ENCODE data around the gene TERB1.

The TERB1 gene, protein sequence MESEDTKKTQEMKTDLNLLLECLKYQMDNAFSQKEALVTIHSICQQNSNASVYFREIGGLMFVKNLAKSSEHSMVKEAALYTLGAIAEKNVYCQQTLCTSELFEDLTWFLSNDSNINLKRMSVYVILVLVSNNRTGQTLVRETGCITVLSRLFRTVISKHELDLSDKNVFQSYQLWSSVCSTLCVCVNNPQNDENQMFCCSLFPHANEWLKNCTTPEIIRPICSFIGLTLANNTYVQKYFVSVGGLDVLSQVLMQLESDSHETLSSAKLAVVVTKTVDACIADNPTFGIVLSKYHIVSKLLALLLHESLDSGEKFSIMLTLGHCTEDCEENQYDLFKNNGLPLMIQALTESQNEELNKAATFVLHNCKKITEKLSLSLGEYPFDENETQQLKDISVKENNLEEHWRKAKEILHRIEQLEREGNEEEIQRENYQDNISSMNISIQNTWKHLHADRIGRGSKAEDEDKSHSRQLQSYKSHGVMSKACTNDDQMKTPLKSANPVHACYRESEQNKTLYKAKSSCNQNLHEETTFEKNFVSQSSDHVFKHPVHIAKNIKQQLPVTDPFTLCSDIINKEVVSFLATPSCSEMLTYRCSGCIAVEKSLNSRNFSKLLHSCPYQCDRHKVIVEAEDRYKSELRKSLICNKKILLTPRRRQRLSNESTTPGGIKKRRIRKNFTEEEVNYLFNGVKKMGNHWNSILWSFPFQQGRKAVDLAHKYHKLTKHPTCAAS

DNA sequence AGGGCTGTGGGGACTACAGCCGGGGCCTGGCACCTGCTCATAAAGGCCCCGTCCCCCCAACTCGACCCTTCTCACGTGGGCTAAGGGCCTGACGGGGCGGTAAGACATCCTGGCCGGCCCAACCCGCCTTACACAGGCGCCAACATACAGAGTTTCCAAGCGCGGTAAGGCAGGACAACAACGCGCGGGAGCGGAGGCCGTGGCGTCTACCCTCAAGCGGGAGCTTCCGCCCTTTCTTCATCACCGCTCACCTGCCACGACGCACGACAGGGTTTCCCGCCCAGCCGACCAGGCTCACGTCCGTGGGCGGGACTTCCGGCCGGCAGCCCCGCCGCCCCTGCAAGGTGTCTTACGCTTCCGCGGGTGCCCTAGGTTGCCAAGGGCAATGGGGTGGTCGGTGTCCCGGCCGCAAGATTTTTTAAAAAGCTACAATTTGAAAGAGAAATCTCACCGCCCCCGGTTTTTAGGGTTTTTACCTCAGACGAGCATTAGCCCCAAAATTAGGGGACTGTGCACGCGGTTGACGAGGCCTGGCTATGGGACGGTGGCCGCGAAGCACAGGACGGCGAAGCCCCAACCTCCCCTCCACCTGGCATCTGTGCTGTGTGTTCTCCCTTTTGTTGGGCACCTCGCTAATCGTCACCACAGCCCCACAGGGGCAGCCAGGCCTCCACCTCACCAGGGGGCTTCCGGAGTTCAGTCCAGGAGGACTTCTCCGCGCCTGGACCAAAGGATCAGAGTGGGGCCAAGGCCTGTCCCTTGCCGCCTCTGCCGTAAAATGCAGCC, at the start of gene TERB1:
TERB1 (minus strand) TSS at position 265 of the 786 bp plus-strand sequence. CDS start 4,786 bp downstream, outside the sequence.
- DNase-seq: no peak

DNA sequence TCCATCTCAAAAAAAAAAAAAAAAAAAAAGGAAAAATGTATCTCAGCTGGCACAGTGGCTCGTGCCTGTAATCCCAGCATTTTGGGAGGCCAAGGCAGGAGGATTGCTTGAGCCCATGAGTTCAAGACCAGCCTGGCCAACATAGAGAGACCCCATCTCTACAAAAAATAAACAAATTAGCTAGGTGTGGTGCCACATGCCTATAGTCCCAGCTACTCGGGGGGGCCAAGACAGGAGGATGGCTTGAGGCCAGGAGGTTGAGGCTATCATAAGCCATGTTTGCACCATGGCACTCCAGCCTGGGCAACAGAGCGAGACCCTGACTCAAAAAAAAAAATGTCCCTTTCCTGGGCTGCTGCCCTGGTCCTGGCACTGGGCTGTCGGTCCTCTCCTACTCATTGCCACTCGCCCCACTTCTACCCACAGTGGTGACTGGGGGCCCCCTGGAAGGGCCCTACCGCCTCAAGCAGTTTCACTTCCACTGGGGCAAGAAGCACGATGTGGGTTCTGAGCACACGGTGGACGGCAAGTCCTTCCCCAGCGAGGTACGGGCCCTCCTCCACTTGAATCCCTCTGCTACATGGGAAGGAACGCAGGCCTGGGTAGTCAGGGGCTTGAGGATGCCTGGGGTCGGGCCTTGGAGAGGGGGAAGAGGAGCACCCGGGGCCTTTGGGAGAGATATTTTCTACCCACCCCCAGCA, 48.9 kb upstream of the TERB1 start:
- no peak for DNase-seq

DNA sequence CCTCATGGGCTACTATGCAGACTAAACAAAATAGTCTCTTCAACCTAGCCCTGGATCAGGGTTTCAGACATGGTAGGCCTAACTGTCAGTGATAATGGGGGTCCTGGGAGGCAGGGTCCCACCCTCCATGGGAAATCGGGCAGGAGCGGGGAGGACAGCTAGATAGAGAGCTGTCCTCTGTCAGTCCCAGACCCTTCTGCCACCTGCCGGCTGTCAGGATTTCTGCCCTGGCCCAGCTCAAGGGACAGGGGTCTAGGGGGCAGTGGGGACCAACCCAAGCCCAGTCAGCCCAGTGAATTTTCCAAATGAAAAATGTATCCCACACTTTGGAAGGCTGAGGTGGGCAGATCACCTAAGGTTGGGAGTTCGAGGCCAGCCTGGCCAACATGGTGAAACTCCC, 48.2 kb upstream of the TERB1 start:
- no peak for DNase-seq

DNA sequence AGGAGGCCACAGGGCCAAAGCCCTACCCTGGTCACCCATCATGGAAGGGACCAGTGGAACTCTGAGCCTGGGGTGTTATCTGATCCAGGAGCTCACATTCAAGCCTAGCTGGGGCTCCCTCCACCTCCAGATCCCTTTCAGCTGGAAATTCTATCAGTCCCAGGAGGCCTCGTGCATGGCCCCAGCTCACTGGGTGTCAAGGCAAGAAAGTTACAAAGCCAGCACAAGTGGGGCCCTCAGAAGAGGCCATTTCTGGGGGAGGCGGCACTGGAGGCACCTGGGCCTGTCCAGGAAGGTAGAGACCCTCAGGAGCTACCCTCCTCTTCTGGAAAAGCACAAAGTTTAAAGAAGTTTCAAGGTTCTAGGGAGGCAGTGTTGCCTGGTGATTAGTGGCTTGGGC, 47.6 kb upstream of the TERB1 start:
- no peak for DNase-seq

DNA sequence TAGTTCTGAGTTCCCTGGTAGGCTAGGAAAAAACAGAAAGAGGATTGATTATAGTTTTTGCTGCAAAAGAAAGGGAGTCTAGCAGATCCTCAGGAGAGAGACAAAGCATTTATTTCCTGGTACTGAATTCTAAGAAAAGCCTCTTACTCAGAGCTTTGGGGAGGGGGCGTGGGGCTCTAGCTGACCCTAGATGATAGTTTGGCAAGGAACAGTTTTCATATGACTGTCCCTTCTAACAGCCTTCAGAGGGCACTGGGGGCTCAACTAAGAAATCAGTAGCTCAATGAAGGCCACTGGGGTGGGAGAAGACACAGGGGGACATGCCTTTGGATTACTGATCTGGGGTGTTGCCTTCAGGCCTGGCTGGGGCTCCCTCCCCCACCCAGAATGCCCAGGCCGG, 46.8 kb upstream of the TERB1 start:
- no peak for DNase-seq

DNA sequence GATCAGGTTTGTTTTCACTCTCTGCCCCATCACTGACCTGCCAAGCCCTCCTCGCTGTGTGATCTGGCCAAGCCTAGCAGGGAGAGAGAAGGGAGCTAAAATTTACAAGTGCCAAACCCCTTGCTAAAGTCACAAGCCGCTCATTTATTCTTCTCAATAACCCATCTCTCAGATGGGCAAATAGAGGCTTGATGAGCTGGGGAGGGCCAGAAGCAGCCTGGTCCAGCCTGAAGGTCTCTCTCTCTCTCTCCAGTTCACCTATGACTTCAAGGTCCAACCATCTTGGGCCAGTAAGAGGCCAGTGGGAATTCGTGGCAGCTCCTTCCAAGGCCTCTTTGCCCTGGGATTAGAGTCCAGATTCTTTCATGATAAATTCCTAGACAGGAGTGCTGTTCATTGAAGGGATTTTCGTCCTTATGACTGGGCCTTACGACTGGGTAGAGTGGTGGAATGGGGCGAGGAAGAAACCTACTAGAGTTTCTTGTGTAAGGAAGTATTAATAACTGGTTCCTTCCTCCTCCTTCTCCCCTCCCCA, 46.2 kb upstream of the TERB1 start:
- DNase-seq: no peak

DNA sequence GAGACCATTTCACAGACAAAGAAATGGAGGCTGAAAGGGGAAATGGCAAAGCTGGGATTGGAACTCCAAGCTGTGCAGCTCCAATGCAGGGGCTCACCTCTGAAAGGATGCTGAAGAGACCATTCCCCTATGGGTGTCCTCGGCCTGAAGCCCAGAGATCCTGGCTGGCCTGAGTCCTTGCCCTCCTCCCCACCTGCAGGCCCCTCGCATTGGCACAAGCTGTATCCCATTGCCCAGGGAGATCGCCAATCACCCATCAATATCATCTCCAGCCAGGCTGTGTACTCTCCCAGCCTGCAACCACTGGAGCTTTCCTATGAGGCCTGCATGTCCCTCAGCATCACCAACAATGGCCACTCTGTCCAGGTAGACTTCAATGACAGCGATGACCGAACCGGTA, 45.4 kb upstream of the TERB1 start:
- no peak for DNase-seq

DNA sequence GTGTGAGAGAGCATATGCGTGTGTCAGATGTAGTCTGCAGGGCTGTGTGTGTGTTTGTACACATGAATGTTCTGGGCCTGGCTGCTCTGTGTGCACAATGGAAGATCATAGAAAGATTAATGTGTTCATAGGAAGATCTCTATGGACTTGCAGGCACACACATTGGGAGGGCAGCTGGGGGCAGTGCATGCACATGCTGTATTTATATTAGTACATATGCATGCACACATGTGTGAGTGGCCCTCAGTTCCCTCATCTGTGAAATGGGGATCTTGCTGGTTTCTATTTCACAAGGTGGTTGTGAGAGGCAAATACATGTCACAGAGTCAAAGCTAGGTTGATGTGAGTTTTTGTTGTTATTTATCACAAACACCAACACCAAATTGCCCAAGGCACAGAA, 44.9 kb upstream of the TERB1 start:
- no peak for DNase-seq

DNA sequence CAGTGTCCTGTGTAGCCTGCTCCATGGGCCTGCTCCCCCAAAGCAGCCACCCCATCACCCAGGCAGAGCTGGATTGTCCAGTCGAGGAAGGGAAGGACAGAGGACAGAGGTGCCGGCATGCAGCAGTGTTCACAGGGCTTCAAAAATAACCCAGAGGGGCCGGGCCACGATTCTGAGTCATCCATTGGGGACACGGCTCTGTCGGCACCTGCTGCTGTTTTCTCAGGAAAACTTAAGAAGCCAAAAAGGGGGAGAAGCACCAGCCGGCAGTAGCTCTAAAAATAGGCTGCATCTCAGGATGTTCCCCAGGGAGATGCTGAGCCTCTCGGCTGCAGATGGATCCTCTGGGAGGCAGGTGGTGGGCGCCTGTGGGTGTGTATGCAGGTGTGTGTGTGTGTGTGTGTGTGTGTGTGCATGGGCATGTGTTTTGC, 44.4 kb upstream of the TERB1 start:
- DNase-seq: no peak

DNA sequence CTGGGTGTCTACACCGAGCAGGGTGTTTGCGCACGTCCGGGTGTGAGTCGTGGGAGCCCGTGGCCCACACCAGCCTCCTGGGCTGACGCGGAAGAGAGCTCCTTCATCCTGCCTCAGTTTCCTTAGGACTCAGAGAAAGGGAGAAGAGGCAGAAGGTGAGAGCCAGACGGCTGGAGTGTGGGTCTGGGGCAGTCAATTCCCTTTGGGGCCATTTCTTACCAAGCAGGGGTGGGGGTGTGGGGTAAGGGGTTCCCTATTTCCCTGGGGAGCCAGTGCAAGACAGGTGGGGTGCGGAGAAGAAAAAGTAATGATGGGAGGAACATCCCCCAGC, 43.7 kb upstream of the TERB1 start:
- no peak for DNase-seq

DNA sequence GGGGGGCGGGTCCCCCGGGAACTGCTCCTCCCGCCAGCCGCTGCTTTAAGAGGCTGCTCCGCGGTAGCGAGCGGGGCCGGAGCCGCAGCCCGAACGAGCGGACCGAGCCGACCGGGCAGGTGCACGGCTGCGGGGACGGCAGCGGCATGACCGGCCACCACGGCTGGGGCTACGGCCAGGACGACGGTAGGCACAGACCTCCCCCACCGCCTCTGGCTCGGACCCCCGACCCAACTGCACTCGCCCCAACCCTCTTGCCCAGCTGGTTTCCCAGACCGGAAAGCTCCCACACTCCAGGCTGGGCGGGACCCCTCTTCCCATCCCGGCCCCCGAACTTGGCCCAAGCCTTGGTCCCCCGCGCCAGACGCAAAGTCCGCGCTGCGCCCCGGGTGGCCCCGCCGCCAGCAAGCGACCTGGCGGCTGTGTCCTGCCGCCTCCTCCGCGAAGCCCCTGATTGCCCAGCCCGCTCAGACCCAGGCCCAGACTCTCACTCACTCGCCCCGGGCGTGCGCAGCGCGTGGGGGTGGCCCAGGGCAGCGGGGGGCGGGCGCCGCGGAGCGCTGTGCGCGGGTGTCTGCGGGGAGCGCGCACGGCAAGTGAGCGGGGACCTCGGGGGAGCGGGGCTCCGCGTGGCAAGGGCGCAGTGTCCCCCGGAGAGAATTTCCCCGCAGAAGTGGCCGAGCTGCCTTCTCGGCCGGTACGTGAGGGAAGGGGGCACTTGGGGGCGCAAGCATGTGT, 43.1 kb upstream of the TERB1 start, which contains the start of gene CA7:
CA7 (plus strand) TSS at position 73 of the 738 bp plus-strand sequence; CDS start at position 147, 74 bp downstream.
- no peak for DNase-seq

DNA sequence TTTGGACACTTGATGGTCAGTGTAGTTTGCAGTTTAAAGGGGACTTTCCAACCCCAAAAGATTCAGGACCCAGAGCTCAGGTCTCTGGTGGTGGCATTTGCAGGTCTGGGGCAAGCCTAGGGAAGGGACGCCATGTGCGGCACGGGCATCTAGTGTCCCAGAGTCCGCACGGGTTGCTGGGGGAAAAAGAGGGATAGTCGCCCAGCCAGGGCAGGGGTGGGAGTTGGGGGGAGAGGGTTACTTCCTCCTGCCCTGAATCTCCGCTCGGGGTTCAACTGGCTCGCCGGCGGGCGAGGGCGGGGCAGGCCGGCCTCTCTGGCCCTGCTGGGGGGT, 42.6 kb upstream of the TERB1 start:
- DNase-seq: no peak

DNA sequence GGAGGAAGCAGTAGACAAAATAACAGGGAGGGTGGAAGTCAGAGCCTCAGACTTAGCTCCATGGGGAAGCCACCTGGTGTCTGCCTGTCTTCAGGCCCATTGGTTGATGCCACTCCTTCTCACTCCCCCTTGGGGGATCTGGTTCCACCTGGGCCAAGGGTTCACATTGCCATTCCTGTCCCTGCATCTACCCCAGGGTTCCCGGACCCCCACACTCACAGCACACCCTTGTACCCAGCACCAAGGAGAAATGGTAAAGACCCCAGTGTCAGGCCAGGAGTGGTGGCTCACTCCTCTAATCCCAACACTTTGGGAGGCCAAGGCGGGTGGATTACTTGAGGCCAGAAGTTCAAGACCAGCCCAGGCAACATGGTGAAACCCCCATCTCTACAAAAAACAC, 41.8 kb upstream of the TERB1 start:
- DNase-seq: no peak

DNA sequence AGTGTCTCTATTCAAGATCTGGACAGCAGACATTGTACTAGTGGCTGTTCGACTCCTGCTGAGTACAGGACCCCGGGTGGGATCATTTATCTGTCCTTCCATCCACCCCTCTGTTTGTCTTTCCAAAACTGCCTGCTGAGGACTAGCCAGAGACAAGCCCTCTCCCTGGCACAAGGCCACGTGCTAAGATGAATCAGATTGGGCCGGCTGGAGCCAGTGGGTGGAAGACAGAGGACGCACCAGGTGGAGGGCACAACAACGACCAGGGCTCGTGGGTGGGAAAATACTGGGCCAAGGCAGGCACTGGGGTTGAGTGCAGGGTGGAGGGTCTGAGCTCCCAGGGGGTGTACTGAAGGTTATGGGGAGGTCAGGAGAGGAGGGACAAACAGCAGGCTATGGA, 41.4 kb upstream of the TERB1 start:
- no peak for DNase-seq

DNA sequence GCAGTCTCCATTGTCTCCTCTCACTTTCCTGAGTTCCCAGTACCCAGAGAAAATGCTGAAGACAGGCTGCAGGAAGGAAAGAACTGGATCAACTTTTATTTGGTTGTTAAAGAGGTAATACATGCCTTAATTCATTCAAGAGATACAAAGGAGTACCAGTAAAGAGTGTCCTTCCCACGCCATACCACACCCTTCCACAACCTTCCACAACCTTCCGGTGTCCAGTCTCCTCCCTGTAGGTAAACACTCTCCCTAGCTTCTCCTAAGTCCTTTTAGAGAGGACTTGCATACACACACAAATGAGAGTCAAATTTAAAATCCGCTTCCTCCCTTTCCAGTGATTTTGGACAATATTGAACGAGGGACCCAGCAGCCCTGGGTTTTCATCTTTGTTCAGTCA, 40.0 kb upstream of the TERB1 start:
- DNase-seq: no peak

DNA sequence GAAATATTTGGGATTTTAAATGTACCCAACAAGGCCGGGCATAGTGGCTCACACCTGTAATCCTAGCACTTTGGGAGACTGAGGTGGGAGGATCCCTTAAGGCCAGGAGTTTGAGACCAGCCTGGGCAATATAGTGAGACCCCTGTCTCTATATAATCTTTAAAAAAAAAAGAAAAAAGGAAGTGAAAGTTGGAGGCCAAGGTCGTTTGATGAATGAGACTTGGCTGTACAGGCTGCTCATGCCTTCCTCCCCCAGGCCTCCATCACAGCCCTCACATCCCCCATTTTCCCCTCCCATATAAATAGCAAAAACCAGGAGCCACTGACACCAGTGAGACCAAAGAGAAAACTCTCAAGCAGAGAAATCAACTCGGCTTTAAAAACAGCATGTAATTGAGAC, 39.5 kb upstream of the TERB1 start:
- no peak for DNase-seq

DNA sequence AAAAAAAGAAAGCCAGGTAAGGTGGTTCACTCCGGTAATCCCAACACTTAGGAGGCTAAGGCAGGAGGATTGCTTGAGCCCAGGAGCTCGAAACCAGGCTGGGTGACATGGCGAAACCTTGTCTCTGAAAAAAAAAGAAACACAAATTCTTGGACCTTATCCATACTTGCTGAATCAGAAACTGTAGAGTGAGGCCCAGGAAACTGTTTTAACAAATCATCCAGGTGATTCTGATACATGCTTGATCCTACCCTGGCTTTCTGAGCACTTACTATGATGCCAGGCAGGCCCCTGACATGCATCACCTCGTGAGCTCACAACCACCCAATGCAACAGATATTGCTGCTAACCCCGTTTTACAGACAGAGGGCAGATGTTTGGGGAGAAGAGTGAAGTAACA, 33.4 kb upstream of the TERB1 start:
- DNase-seq: no peak

DNA sequence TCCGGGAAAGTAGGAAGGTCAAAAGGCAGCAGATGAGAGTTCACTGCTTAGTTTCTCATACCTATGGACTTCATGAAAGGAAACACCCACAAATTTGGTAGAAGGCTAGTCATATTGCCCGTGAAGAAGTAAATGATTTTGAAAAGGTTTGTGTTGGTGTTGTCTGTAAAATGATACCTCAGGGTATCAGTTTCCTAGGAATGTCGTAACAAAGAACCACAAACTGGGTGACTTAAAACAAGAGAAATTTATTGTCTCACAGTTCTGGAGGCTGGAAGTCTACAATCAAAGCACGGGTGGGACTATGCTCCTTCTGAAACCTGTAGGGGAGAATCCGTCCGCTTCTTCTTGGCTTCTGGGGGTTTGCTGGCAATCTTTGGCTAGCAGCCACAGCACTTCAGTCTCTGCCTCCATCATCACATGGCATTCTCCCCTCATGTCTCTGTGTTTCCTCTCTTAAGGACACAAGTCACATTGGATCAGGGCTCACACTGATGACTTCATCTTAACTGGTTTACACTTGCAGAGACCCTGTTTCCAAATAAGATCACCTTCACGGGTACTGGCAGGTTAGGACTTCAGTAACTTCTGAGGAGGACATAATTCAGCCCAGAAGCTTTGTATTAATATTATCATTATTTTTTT, 31.4 kb upstream of the TERB1 start:
- DNase-seq: no peak

DNA sequence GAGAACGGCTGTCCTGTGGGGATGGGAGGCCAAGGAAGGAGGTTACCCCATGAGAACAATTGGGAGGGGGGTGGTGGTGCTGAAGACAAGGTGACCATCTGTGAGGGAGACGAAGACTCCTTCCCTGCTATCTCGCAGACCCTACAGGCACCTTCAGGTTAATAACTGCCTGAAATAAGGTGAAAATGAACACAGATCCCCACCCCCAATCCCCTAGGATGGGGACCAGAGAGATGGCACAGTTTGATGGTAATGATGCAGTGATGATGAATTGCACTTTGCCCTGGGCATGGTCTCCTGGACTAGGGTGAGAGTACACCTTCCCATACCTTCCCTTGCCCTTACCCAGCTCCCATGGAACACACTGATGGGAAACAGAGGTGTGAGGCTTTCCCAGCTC, 30.8 kb upstream of the TERB1 start:
- DNase-seq: no peak

DNA sequence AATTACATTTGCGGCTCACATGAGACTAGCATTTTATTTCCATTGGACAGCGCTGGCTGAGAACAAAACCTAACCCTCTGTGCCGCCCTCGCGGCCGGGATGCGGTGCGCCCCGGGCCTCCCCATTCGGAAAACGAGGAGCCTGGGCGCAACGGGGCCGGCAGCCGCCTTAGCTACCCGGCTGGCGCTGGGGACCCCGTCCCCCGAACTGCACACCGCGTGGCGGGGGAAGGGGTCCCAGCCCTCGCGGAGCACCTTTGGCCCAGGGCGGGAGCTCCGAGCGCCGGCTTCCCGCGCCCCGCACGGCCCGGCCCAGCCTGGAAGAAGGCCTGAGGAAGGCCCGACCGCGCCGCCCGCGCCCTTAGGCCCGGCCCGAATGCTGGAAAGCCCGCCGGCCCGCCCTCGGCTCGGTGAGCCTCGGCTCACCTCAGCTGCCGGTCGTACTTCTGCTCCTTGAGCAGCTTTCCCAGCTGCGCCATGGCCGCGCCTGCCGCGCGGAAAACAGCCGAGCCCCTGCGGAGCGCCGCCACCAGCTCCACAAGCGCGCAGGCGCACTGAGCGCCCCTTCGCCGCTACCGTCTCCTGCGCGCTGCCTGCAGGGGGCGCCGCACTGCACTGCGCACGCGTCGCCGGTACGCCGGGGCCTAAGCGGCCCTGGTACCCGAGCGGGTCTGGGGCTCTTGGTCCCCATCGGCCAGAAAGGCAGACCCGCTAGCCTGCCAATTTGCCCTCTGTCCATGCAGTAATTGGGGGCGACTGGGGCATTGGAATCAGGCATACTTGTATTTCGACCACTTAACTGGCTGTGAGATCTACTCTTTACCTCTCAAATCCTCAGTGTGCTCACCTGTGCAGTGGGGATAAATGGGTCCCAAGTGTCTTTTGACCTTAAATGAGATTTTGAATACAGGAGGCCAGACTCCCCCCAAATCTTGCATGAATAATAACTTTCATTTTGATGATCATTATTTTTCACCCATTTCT, 29.3 kb upstream of the TERB1 start, which contains the start of gene NAE1:
NAE1 (minus strand) TSS at position 555 of the 983 bp plus-strand sequence; CDS start at position 478, 77 bp downstream.
- peak; percentile 29 to 92 (median 75) for DNase-seq
